Endothelial cell of umbilical vein (primary cell): ENCODE data around the gene CNOT1. TPM values are rescaled to one million over a fixed set of nuclear protein-coding genes. Genes with fewer than 3 reads are reported as not detected.

Experiments
- BruUV-seq: library from RNA; stranded (reverse); fragments of 400-500 nt; replicated peaks from 2 replicates; lab custom pipeline; 2021; lab: Mats Ljungman, UMichigan
- CTCF ChIA-PET: fragments of 300-600, 350-600 bp; sonication (Branson Sonifier 250); formaldehyde crosslinking; loops from one replicate; lab custom pipeline; 2021; ENCODE audit warnings: antibody characterized with exemption, inconsistent platforms; lab: Charles Lee
- POLR2A ChIA-PET: fragments of 300-600, 350-600 bp; sonication (Branson Sonifier 250); formaldehyde crosslinking; loops from one replicate; lab custom pipeline; 2021; ENCODE audit warnings: antibody characterized with exemption, inconsistent platforms; lab: Charles Lee
- DNase-seq: peaks from one replicate; pipeline ENCODE4 v3.0.0-alpha.2; 2011; ENCODE audit warnings: low read depth, low spot score
- FAIRE-seq: peaks from 2 replicates; lab custom pipeline; 2011; peaks lifted over from hg19 to GRCh38; lab: Jason Lieb, UNC
- H2AFZ ChIP-seq: 2 replicates; pipeline ENCODE4 v1.6.0; 2012; ENCODE audit warnings: low read depth, low read length, control low read depth, inconsistent platforms
- H3K27ac ChIP-seq: 2 replicates; pipeline ENCODE4 v1.5.1; 2011; ENCODE audit warnings: low read depth, mild to moderate bottlenecking, control low read depth, low read length, moderate library complexity; ENCODE audit not compliant: insufficient read depth
- H3K27me3 ChIP-seq, 2 experiments: 2 replicates each; pipeline versions ENCODE4 v1.6.0 to v1.6.1; 2011; ENCODE audit warnings: low read length in 2 of 2, mixed read lengths in 1 of 2; ENCODE audit not compliant: control insufficient read depth in 2 of 2, insufficient read depth in 2 of 2
- H3K36me3 ChIP-seq, 2 experiments: 2 replicates in 1 of 2; 3 replicates in 1 of 2; pipeline ENCODE4 v1.5.1; 2011; ENCODE audit warnings: low read length in 2 of 2, mild to moderate bottlenecking in 1 of 2, moderate library complexity in 1 of 2; ENCODE audit not compliant: control insufficient read depth in 2 of 2, insufficient read depth in 2 of 2; ENCODE audit errors: extremely low read depth in 1 of 2
- H3K4me1 ChIP-seq: 3 replicates; pipeline ENCODE4 v1.5.1; 2011; ENCODE audit warnings: mild to moderate bottlenecking, low read length; ENCODE audit not compliant: control insufficient read depth, insufficient read depth; ENCODE audit errors: extremely low read depth
- H3K4me2 ChIP-seq: 2 replicates; pipeline ENCODE4 v1.6.1; 2011; ENCODE audit warnings: low read length, control low read depth, mixed read lengths; ENCODE audit not compliant: insufficient read depth
- H3K4me3 ChIP-seq, 3 experiments: fragments of 200-600 bp in 1 of 3; sonication (generic), shearing (Covaris generic) in 1 of 3; replicated peaks in 1 of 3; 2 replicates each; pipeline ENCODE4 v1.5.1; 2011 to 2016; ENCODE audit warnings: control low read depth in 3 of 3, low read length in 3 of 3, mild to moderate bottlenecking in 2 of 3, inconsistent platforms in 1 of 3, low read depth in 1 of 3, moderate library complexity in 1 of 3; ENCODE audit not compliant: insufficient read depth in 1 of 3
- H3K79me2 ChIP-seq: 2 replicates; pipeline ENCODE4 v1.6.0; 2012; ENCODE audit warnings: low read length, inconsistent platforms; ENCODE audit not compliant: control insufficient read depth, insufficient read depth
- H3K9ac ChIP-seq: replicated peaks from 2 replicates; pipeline ENCODE3; 2011; ENCODE audit warnings: low read length, control low read depth; ENCODE audit not compliant: insufficient read depth; ENCODE audit errors: extremely low read depth
- H3K9me1 ChIP-seq: replicated peaks from 3 replicates; pipeline ENCODE4 v1.6.0; 2011; ENCODE audit warnings: mild to moderate bottlenecking, low read length; ENCODE audit not compliant: control insufficient read depth, insufficient read depth; ENCODE audit errors: extremely low read depth
- H3K9me3 ChIP-seq: replicated peaks from 2 replicates; pipeline ENCODE4 v1.5.1; 2012; ENCODE audit warnings: low read length, inconsistent platforms; ENCODE audit not compliant: control insufficient read depth, insufficient read depth
- H4K20me1 ChIP-seq: replicated peaks from 2 replicates; pipeline ENCODE3; 2011; ENCODE audit warnings: mild to moderate bottlenecking, low read length; ENCODE audit not compliant: control insufficient read depth, insufficient read depth; ENCODE audit errors: extremely low read depth
- EZH2 ChIP-seq: IDR thresholded peaks from 2 replicates; pipeline ENCODE4 v1.6.1; 2012; ENCODE audit warnings: borderline replicate concordance, low read depth, mild to moderate bottlenecking, moderate library complexity, low read length, inconsistent platforms; ENCODE audit not compliant: severe bottlenecking
- FOS ChIP-seq: IDR thresholded peaks from 2 replicates; pipeline ENCODE4 v1.6.1; 2011; ENCODE audit warnings: mild to moderate bottlenecking, low read length, moderate library complexity, borderline replicate concordance; ENCODE audit not compliant: insufficient read depth
- GATA2 ChIP-seq: IDR thresholded peaks from 2 replicates; pipeline ENCODE4 v1.7.0; 2011; ENCODE audit warnings: low read depth, mild to moderate bottlenecking, moderate library complexity, mixed read lengths, low read length; ENCODE audit not compliant: insufficient read length, insufficient read depth
- POLR2AphosphoS5 ChIP-seq: IDR thresholded peaks from 2 replicates; pipeline ENCODE4 v1.6.1; 2012; ENCODE audit warnings: low read depth, mild to moderate bottlenecking, control low read depth, low read length, moderate library complexity; ENCODE audit not compliant: insufficient read depth
- dilution Hi-C: fragments of 300-500 bp; cut with MboI; formaldehyde crosslinking; loops from one replicate; pipeline ENCODE4 v1.15.0; 2019; ENCODE audit warnings: low sequenced_read_pairs; ENCODE audit not compliant: extremely low pct_ligation_motif_present
- intact Hi-C: fragments of 100-400 bp; cut with micrococcal nuclease; formaldehyde crosslinking; loops from one replicate; pipeline ENCODE4 v1.10.0; 2022
- polyA plus RNA-seq, 4 experiments: library from polyadenylated mRNA; depleted of rRNA in 3 of 4; stranded (reverse) in 3 of 4; unstranded in 1 of 4; fragments of >200 nt; gene quantifications; 2 replicates each; pipeline versions ENCODE4 v1.2.1 to v1.2.3, GENCODE V29; 2011 to 2012; ENCODE audit warnings: missing spikeins in 1 of 4
- total RNA-seq: library from RNA; stranded (reverse); gene quantifications from 2 replicates; pipeline ENCODE4 v1.2.3, GENCODE V29; 2021

CNOT1 gene
- total and polyA plus RNA-seq, 2 donors (not counting 3 experiments of a cell fraction or from before 2014, with no cell fraction given): 142 to 151 TPM

GRCh38 chr16:58678269-58678668 lies 48.6 kb upstream of the CNOT1 start:
- H3K9me1 ChIP-seq: no peaks in the 10 kb centered on the region
- H3K4me3 ChIP-seq: no peak overlapping the region
- H3K9ac ChIP-seq: no peak overlapping the region
- CTCF ChIA-PET: interaction anchor here (0.7 to 5.3 kb wide), 4 partner anchors 21 to 78 kb away, joined by 3 to 66 read pairs (median 4); no protein-coding TSS in a partner anchor
- intact Hi-C loops (loop anchor here (1.0 kb wide), 1 partner anchor 78 kb away; no protein-coding TSS in a partner anchor), dilution Hi-C loops (no loop called here)
- no peak overlapping the region for H3K4me2 ChIP-seq
- H3K36me3 ChIP-seq: peaks cover 4 to 34% of the 10 kb centered on the region in 2 experiments
- H3K4me1 ChIP-seq: peaks cover 3% of the 10 kb centered on the region
- H3K27me3 ChIP-seq: no peaks in the 10 kb centered on the region
- peaks cover 3% of the 10 kb centered on the region for H3K79me2 ChIP-seq
- FAIRE-seq (no peak), DNase-seq (no peak)
- H3K9me3 ChIP-seq: no peaks in the 10 kb centered on the region
- BruUV-seq: no TSS peak
- no peak overlapping the region for H3K27ac ChIP-seq
- no peak overlapping the region for H2AFZ ChIP-seq
- no peaks in the 10 kb centered on the region for H4K20me1 ChIP-seq
- POLR2A ChIA-PET: no interaction called here
- TF ChIP-seq FOS (no peak), GATA2 (no peak), POLR2AphosphoS5 (no peak)

GRCh38 chr16:58670946-58671583 lies 41.4 kb upstream of the CNOT1 start:
- dilution Hi-C loops: no loop called here
- BruUV-seq: no TSS peak
- H2AFZ ChIP-seq: no peak overlapping the region
- H3K4me1 ChIP-seq: no peaks in the 10 kb centered on the region
- FAIRE-seq (no peak), DNase-seq (no peak)
- H3K4me3 ChIP-seq: no peak overlapping the region
- H3K27ac ChIP-seq: no peak overlapping the region
- no peaks in the 10 kb centered on the region for H3K9me3 ChIP-seq
- H4K20me1 ChIP-seq: no peaks in the 10 kb centered on the region
- no peaks in the 10 kb centered on the region for H3K9me1 ChIP-seq
- no peaks in the 10 kb centered on the region for H3K27me3 ChIP-seq
- intact Hi-C loops: no loop called here
- no peak for TF ChIP-seq EZH2
- TF ChIP-seq POLR2AphosphoS5: no peak
- no peak for TF ChIP-seq GATA2
- ChIA-PET CTCF (interaction anchor here (1.0 to 1.5 kb wide), 2 partner anchors 10 to 85 kb away, joined by 3 read pairs; no protein-coding TSS in a partner anchor), POLR2A (no interaction called here)
- no peak overlapping the region for H3K4me2 ChIP-seq
- H3K36me3 ChIP-seq: peaks cover 7 to 26% of the 10 kb centered on the region in 2 experiments
- H3K9ac ChIP-seq: no peak overlapping the region
- no peaks in the 10 kb centered on the region for H3K79me2 ChIP-seq
